GM13976 (cell line): ENCODE measurements around the gene CMTM8.

Experiments
- DNase-seq: peaks from one replicate; pipeline ENCODE4 v3.0.0; 2012; ENCODE audit warnings: low spot score
- CTCF ChIP-seq: IDR thresholded peaks from 2 replicates; pipeline ENCODE4 v1.5.1; 2012; ENCODE audit warnings: borderline replicate concordance, mild to moderate bottlenecking; ENCODE audit not compliant: insufficient read depth; ENCODE audit errors: extremely low read depth, missing control alignments, control extremely low read depth
- in situ Hi-C: fragments of 300-500 bp; cut with MboI; formaldehyde crosslinking; loops from one replicate; pipeline ENCODE4 v1.12.0; 2022; ENCODE audit warnings: low sequenced_read_pairs, mixed read lengths, inconsistent platforms; ENCODE audit not compliant: unreplicated experiment

Gene CMTM8

DNA sequence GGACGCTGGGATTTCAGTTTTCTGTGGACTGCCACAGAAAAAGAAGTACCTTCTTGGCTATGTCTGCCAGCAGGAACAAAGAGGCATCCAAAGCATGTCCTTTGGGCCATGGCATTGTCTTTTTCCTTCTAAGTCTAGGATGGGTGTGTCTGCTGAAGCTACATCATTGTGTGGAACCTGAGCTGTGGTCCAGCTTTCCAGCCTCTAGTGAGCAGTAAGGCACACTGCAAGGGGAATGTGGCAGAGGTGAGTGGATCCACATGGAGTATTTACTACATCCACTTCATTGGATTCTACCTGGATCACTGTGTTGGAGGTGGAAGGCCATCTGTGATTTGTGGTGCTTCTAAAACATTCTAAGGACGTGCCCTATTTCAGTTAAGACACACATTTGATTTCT is 23.7 kb downstream of the CMTM8 start:
- DNase-seq = no peak
- in situ Hi-C loops = no loop called here
- TF ChIP-seq CTCF = no peak

DNA sequence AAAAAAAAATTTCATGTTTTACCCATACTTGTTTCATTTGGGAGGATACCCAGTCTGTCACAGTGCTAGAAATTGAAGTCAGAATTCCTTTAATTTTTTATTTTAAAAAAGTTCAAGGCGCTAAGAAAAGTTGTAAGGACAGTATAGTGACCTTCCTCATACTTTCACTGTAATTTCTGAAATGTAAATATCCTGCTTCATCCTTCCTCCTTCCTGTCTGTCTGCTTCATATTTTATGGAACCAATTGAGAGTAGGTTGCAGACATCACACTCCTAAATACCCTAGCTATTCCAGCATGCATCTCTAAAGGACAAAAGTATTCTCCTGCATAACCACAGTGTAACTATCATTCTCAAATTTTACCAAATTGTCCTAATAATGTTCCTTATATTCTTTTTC is 35.8 kb downstream of the CMTM8 start:
- in situ Hi-C loops = no loop called here
- no peak for DNase-seq
- no peak for TF ChIP-seq CTCF

GRCh38 chr3:32275506-32275905 is 37.0 kb downstream of the CMTM8 start:
- in situ Hi-C loops = no loop called here
- DNase-seq = no peak

DNA sequence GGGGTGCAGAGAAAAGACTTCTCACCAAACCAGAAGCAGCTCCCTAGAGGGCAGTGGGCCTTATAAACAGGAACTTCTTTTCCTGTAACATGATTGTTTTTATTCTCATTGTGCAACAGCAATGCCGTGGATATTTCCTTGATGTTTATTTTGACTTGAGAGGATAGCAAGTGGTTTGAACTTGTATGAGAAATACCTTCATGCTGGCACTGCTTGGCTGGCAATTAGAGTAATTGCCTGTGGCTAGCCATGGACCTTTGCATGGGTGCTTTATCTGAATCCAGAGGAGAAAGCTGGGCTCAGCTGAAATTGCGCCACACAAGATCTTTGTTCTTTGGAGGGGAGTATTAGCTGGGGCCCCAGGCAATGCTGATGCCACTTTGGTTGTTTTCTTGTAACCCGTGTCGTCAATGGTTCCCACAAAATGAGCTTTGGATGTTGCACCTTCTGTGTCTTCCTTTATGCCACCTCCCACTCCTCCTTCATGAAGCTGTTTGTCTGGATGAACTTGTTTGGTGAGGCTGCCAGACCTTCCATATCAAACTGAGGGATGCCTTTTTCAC is 37.9 kb downstream of the CMTM8 start:
- in situ Hi-C loops = no loop called here
- no peak for TF ChIP-seq CTCF
- DNase-seq = no peak

More at GRCh38 chr3:32275506-32275905, 37.0 kb downstream of the CMTM8 start:
- TF ChIP-seq CTCF = no peak

- TF ChIP-seq CTCF = no peak
- in situ Hi-C loops = no loop called here
- DNase-seq = no peak
Observed at GRCh38 chr3:32278714-32279113, 40.2 kb downstream of the CMTM8 start.

DNA sequence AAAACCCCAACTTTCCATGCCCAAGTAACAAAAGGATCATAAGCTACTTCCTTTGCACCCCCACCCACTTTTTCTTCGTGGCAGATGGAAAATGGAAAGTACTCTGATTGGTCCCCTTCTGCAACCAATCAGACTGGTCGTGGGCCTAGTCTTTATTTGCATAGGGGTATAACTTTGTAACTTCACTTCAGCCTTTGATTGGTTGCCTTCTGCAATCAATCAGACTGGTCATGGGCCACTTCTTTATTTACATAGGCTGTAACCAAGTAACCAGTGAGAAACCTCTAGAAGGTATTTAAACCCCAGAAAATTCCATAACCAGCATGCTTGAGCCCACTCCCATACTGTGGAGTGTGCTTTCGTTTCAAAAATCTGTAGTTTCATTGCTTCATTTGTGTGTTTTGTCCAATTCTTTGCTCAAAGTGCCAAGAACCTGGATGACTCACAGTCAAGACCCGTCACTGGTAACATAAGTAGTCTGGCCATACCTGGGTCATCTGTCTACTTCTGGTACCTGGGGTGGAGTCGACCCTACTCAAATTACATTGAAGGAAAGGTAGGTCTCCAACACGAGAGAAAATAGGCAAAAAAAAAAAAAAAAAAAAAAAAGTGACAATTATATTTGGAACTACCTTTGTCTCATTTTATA is 41.9 kb downstream of the CMTM8 start:
- in situ Hi-C loops = no loop called here
- TF ChIP-seq CTCF = no peak
- DNase-seq = no peak
